ENCODE measurements around the gene HOXB3.
"Not testable (repeated sequence)": the region's sequence is repeated elsewhere in the genome, so short reads cannot be mapped to it uniquely, and the experiment has no call there.

HOXB3 gene

DNA sequence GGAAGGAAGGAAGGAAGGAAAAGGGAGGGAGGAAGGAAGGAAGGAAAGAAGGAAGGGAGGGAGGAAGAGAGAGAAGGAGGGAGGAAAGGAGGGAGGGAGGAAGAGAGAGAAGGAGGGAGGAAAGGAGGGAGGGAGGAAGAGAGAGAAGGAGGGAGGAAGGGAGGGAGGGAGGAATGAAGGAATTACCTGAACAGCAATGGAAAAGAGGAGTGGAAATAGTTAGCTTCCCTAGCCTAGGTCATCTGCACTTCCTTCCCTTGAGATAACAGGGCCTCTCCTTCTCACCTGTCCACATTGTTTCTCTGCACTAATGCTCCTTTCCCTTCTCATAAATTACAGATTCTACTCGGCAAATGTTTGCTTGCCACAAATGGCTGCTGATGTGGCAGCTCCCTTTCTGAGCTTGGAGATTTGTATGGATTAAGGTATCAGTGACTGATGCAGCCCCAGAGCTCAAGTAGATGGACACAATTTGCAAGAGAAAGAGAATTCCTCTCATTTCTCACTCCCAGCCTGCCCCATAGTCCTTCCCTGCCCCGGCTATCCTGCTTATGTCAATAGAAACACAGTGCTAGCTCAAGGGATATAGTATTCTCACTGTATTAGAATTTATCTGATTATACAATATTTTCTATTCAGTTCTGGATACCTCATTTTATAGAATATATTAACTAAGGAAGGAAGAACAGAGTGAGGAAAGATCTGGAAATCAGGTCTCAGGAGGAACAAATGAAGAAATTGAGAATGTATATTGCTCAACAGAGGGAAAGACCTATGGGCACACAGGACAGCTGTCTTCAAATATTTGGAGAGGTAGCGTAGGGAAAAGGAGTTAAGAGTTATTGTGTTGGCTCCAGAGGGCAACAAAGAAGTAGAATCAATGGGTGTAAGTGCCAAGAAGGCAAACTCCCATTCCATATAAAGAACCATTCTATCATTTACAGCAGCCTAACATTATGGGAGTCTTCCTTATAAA lies 73.8 kb downstream of the HOXB3 start:
- Histone ChIP-seq H3K9ac (ENCODE audit: insufficient read length) (no peak overlapping the region), H3K36me3 (ENCODE audit: insufficient read depth, low read length) (no peaks in the 10 kb centered on the region), H3K9me3 (ENCODE audit: low read depth, low read length) (no peaks in the 10 kb centered on the region), H3K27ac (no peak overlapping the region), H3K4me3 (no peak overlapping the region)
- no peak for TF ChIP-seq EZH2 (IDR thresholded peaks at IDR 0.05)
- DNase-seq (ENCODE audit: low read depth, low spot score): no peak

DNA sequence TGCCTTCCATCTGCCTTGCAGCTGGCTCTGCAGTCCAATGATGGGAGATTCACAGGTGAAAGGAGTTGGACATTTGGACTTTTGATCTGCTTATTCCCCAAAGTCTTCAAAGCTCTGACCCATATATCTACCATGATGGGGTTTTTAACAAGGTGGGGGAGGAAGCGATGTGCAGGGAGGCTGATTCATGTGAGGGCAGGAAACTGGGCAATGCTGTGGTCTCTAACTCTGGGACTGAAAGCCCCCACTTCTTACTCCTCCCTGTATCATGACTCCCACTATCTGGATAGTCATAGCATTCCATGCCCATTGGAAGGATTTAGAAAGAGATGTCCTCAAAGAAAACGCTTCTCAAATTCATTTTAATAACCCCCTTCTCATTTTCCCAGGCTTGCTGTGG lies 75.6 kb downstream of the HOXB3 start:
- no peak for TF ChIP-seq EZH2 (IDR thresholded peaks at IDR 0.05)
- TF ChIP-seq POLR2AphosphoS5 (IDR thresholded peaks at IDR 0.05; ENCODE audit: borderline replicate concordance, low read depth, low read length): no peak
- no peak for TF ChIP-seq FOXP2 (optimal IDR thresholded peaks at IDR 0.05; ENCODE audit: control extremely low read depth, extremely low read length, insufficient read depth)
- Histone ChIP-seq H3K36me3 (ENCODE audit: insufficient read depth, low read length) (no peaks in the 10 kb centered on the region), H3K4me3 (no peak overlapping the region), H3K9me3 (ENCODE audit: low read depth, low read length) (no peaks in the 10 kb centered on the region), H3K9ac (ENCODE audit: insufficient read length) (no peak overlapping the region), H3K27ac (no peak overlapping the region)
- no peak for DNase-seq (ENCODE audit: low read depth, low spot score)

DNA sequence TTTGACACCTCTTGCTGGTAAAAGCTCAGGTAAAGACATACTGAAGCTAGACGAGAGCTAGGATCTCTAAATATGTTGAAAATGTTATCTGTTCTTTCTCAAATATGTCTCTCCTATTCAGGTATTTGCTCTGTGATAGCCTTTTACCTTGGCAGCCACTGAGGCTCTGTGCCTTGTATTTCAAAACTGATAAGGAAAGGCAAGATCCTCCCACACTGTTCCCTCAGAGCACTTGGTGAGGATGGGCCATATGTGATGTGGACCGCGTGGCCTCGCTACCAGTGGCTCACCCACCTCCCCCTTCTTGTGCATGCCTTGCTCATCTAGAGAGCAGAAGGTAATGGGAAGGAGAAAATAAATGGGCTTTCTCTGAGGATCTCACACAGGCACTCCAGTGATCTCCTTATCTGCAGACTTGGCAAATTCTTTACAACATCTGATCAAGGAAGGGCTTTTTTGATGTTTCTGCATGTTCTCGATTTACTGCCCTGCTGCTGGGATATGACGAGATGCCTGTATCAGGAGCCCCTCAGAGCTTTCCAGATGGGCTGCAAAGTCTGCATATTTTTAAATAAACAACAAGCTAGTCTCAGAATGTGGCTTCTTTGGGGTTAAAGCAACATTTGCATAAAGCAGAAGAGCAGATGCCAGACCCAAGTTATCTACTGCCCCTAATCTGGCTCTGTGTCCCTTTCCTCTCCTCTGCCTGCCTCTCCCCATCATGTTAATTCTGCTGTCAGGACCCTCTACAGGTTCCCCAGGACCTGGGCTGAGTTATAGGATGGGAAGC lies 76.2 kb downstream of the HOXB3 start:
- H3K36me3 ChIP-seq (ENCODE audit: insufficient read depth, low read length): no peaks in the 10 kb centered on the region
- no peak overlapping the region for H3K4me3 ChIP-seq
- TF ChIP-seq EZH2 (IDR thresholded peaks at IDR 0.05): no peak
- TF ChIP-seq POLR2AphosphoS5 (IDR thresholded peaks at IDR 0.05; ENCODE audit: borderline replicate concordance, low read depth, low read length): no peak
- no peak for TF ChIP-seq FOXP2 (optimal IDR thresholded peaks at IDR 0.05; ENCODE audit: control extremely low read depth, extremely low read length, insufficient read depth)
- no peak for DNase-seq (ENCODE audit: low read depth, low spot score)
- H3K27ac ChIP-seq: no peak overlapping the region
- no peak overlapping the region for H3K9ac ChIP-seq (ENCODE audit: insufficient read length)
- no peaks in the 10 kb centered on the region for H3K9me3 ChIP-seq (ENCODE audit: low read depth, low read length)

DNA sequence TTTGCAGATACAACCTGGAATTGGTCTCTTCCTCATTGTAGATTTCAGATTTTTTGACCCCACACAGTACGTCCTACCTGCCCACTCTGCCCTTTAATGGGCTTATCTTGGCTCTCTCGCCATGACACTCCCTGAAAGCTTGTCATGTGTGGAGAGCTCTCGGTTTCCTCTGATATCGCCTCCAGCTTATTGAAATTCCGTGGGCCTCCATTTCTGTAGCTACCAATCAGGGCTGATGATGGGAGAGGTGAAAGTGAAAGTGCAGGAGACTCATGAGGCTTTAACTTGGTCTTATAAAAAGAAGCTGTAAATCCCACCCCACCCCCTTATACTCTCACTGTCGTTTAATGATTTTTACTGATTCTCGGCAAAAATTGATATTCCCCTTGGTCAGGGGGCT lies 76.9 kb downstream of the HOXB3 start:
- no peak for DNase-seq (ENCODE audit: low read depth, low spot score)
- no peak overlapping the region for H3K4me3 ChIP-seq
- H3K9me3 ChIP-seq (ENCODE audit: low read depth, low read length): no peaks in the 10 kb centered on the region
- H3K27ac ChIP-seq: no peak overlapping the region
- TF ChIP-seq FOXP2 (optimal IDR thresholded peaks at IDR 0.05; ENCODE audit: control extremely low read depth, extremely low read length, insufficient read depth) (no peak), EZH2 (IDR thresholded peaks at IDR 0.05) (no peak), POLR2AphosphoS5 (IDR thresholded peaks at IDR 0.05; ENCODE audit: borderline replicate concordance, low read depth, low read length) (no peak)
- H3K36me3 ChIP-seq (ENCODE audit: insufficient read depth, low read length): no peaks in the 10 kb centered on the region
- no peak overlapping the region for H3K9ac ChIP-seq (ENCODE audit: insufficient read length)

DNA sequence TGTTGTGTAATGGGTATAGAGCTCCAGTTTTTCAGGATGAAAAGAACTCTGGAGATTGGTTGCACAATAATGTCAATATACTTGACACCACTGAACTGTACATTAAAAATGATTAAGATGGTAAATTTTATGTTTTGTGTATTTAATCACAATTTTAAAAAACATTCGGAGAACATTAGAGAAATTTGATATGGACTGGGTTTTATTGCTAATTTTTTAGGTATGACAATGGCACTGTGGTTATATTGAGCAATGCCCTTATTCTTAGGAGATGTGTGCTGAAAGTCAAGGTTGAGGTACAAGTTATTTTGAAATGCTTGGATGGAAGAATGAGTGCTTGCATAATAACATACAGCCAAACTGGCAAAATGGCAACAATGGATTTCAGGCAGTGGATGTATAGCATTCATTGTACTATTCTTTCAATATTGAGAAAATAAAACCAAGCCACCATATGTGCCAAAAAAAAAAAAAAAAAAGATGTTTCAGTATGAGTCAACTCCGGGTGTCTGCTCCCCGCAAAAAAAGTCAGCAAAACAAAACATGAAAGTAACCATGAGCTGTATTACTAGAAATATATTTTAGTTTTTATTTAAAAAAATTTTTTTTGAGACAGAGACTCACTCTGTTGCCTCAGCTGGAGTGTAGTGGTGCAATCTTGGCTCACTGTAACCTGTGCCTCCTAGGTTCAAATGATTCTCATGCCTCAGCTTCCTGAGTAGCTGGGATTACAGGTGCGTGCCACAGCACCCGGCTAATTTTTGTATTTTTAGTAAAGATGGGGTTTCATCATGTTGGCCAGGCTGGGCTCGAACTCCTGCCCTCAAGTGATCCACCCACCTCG lies 79.1 kb downstream of the HOXB3 start:
- DNase-seq (ENCODE audit: low read depth, low spot score): no peak
- TF ChIP-seq EZH2 (IDR thresholded peaks at IDR 0.05): no peak
- TF ChIP-seq FOXP2 (optimal IDR thresholded peaks at IDR 0.05; ENCODE audit: control extremely low read depth, extremely low read length, insufficient read depth): no peak
- no peak for TF ChIP-seq POLR2AphosphoS5 (IDR thresholded peaks at IDR 0.05; ENCODE audit: borderline replicate concordance, low read depth, low read length)
- no peak overlapping the region for H3K9ac ChIP-seq (ENCODE audit: insufficient read length)
- H3K4me3 ChIP-seq: no peak overlapping the region
- H3K9me3 ChIP-seq (ENCODE audit: low read depth, low read length): no peaks in the 10 kb centered on the region
- no peak overlapping the region for H3K27ac ChIP-seq
- H3K36me3 ChIP-seq (ENCODE audit: insufficient read depth, low read length): no peaks in the 10 kb centered on the region

DNA sequence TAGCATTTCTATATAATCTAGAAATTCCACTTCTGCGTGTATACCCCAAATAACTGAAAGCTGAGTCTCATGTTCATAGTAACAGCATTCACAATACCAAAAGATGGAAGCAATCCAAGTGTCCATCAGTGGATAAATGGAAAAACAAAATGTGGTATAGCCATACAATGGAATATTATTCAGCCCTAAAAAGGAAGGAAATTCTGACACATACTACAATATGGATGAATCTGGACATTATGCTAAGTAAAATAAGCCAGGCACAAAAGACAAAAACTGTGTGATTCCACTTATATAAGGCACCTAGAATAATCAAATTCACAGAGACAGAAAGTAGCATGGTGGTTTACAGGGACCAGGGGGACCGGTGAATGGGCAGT lies 79.7 kb downstream of the HOXB3 start:
- TF ChIP-seq FOXP2 (optimal IDR thresholded peaks at IDR 0.05; ENCODE audit: control extremely low read depth, extremely low read length, insufficient read depth) (no peak), EZH2 (IDR thresholded peaks at IDR 0.05) (no peak), POLR2AphosphoS5 (IDR thresholded peaks at IDR 0.05; ENCODE audit: borderline replicate concordance, low read depth, low read length) (no peak)
- H3K36me3 ChIP-seq (ENCODE audit: insufficient read depth, low read length): no peaks in the 10 kb centered on the region
- H3K27ac ChIP-seq: no peak overlapping the region
- no peak for DNase-seq (ENCODE audit: low read depth, low spot score)
- no peak overlapping the region for H3K4me3 ChIP-seq
- no peak overlapping the region for H3K9ac ChIP-seq (ENCODE audit: insufficient read length)
- H3K9me3 ChIP-seq (ENCODE audit: low read depth, low read length): no peaks in the 10 kb centered on the region

DNA sequence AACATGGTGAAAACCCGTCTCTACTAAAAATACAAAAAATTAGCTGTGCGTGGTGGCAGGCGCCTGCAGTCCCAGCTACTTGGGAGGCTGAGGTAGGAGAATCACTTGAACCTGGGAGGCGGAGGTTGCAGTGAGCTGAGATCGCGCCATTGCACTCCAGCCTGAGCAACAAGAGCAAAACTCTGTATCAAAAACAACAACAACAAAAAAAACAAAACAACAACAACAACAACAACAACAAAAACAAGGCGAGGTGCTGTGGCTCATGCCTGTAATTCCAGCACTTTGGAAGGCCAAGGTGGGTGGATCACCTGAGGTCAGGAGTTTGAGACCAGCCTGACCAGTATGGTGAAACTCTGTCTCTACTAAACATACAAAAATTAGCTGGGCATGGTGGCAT lies 80.3 kb downstream of the HOXB3 start:
- not testable (repeated sequence) for H3K36me3 ChIP-seq (ENCODE audit: insufficient read depth, low read length); H3K9ac ChIP-seq (ENCODE audit: insufficient read length); H3K9me3 ChIP-seq (ENCODE audit: low read depth, low read length); DNase-seq (ENCODE audit: low read depth, low spot score); H3K27ac ChIP-seq; H3K4me3 ChIP-seq

DNA sequence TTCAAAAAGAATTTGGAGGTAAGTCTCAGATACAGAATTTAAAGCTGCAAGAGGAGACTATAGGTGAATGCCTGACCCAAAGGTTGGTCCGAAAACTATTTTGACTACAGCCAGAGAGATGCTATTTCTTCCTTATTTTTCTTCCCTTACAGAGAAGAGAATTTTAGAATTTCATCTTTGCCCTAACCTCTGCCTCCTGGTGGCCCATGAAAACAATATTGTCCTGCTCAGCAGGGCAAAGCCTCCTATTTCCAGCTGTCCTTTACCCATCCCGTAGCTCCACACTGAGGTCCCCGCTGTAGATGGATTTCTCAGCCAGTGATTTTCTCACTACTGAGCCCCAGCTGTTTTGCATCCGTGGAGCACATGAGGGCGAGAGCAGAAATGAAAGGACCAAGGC lies 83.8 kb downstream of the HOXB3 start:
- Histone ChIP-seq H3K27ac (no peak overlapping the region), H3K36me3 (ENCODE audit: insufficient read depth, low read length) (no peaks in the 10 kb centered on the region), H3K9me3 (ENCODE audit: low read depth, low read length) (no peaks in the 10 kb centered on the region), H3K9ac (ENCODE audit: insufficient read length) (no peak overlapping the region), H3K4me3 (no peak overlapping the region)
- TF ChIP-seq FOXP2 (optimal IDR thresholded peaks at IDR 0.05; ENCODE audit: control extremely low read depth, extremely low read length, insufficient read depth) (no peak), EZH2 (IDR thresholded peaks at IDR 0.05) (no peak), POLR2AphosphoS5 (IDR thresholded peaks at IDR 0.05; ENCODE audit: borderline replicate concordance, low read depth, low read length) (no peak)
- no peak for DNase-seq (ENCODE audit: low read depth, low spot score)

Data from SK-N-MC (cell line).